ENCODE measurements around the gene GMDS. TPM values are rescaled to one million over a fixed set of nuclear protein-coding genes. Genes with fewer than 3 reads are reported as not detected.

GMDS gene
- total RNA-seq, 1 experiment from 2014 or later: 35.0 TPM

DNA sequence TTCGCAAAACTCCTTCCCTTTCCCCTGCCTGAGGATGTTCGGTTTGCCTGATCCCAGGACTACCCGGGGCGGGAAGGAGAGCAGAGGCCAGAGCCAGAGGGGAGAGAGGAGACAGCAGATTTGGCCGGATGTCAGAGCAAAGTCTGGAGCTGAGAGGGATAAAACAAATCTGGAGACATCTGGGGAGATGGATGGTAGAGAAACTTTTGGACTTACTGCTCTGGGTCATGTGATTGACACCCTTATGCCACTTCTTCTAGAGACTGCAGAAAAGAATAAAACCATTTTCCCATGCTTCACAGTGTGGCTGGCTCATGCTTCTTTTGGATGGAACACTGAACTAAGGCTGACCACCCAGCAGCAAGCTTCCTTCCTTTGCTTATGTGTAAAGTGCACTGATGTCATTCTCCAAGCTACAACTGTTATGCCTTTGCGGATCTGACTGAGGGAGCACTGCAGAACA lies 461.0 kb downstream of the GMDS start:
- ATAC-seq (no peak), DNase-seq (ENCODE audit: low spot score) (no peak)
- Mint-ChIP-seq H3K27ac (no peak overlapping the region), H3K4me1 (peaks cover 4% of the 10 kb centered on the region), H3K9me3 (no peaks in the 10 kb centered on the region), H3K4me3 (no peak overlapping the region), H3K36me3 (no peaks in the 10 kb centered on the region), H3K27me3 (ENCODE audit: low read depth) (no peaks in the 10 kb centered on the region)
- TF ChIP-seq, protein P1, sequence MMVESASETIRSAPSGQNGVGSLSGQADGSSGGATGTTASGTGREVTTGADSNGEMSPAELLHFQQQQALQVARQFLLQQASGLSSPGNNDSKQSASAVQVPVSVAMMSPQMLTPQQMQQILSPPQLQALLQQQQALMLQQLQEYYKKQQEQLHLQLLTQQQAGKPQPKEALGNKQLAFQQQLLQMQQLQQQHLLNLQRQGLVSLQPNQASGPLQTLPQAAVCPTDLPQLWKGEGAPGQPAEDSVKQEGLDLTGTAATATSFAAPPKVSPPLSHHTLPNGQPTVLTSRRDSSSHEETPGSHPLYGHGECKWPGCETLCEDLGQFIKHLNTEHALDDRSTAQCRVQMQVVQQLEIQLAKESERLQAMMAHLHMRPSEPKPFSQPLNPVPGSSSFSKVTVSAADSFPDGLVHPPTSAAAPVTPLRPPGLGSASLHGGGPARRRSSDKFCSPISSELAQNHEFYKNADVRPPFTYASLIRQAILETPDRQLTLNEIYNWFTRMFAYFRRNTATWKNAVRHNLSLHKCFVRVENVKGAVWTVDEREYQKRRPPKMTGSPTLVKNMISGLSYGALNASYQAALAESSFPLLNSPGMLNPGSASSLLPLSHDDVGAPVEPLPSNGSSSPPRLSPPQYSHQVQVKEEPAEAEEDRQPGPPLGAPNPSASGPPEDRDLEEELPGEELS (CRISPR knock-in tag; IDR thresholded peaks at IDR 0.05): no peak
- TF ChIP-seq, protein P2, sequence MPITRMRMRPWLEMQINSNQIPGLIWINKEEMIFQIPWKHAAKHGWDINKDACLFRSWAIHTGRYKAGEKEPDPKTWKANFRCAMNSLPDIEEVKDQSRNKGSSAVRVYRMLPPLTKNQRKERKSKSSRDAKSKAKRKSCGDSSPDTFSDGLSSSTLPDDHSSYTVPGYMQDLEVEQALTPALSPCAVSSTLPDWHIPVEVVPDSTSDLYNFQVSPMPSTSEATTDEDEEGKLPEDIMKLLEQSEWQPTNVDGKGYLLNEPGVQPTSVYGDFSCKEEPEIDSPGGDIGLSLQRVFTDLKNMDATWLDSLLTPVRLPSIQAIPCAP (CRISPR knock-in tag; IDR thresholded peaks at IDR 0.05): no peak
- TF ChIP-seq, protein P3, sequence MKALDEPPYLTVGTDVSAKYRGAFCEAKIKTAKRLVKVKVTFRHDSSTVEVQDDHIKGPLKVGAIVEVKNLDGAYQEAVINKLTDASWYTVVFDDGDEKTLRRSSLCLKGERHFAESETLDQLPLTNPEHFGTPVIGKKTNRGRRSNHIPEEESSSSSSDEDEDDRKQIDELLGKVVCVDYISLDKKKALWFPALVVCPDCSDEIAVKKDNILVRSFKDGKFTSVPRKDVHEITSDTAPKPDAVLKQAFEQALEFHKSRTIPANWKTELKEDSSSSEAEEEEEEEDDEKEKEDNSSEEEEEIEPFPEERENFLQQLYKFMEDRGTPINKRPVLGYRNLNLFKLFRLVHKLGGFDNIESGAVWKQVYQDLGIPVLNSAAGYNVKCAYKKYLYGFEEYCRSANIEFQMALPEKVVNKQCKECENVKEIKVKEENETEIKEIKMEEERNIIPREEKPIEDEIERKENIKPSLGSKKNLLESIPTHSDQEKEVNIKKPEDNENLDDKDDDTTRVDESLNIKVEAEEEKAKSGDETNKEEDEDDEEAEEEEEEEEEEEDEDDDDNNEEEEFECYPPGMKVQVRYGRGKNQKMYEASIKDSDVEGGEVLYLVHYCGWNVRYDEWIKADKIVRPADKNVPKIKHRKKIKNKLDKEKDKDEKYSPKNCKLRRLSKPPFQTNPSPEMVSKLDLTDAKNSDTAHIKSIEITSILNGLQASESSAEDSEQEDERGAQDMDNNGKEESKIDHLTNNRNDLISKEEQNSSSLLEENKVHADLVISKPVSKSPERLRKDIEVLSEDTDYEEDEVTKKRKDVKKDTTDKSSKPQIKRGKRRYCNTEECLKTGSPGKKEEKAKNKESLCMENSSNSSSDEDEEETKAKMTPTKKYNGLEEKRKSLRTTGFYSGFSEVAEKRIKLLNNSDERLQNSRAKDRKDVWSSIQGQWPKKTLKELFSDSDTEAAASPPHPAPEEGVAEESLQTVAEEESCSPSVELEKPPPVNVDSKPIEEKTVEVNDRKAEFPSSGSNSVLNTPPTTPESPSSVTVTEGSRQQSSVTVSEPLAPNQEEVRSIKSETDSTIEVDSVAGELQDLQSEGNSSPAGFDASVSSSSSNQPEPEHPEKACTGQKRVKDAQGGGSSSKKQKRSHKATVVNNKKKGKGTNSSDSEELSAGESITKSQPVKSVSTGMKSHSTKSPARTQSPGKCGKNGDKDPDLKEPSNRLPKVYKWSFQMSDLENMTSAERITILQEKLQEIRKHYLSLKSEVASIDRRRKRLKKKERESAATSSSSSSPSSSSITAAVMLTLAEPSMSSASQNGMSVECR (CRISPR knock-in tag; IDR thresholded peaks at IDR 0.05; ENCODE audit: borderline replicate concordance): no peak
- no peak for TF ChIP-seq FOXP1 (CRISPR knock-in tag; IDR thresholded peaks at IDR 0.05; ENCODE audit: borderline replicate concordance)
- TF ChIP-seq ZNF121 (CRISPR knock-in tag; IDR thresholded peaks at IDR 0.05): no peak
- TF ChIP-seq E2F4 (CRISPR knock-in tag; IDR thresholded peaks at IDR 0.05; ENCODE audit: borderline replicate concordance, low read depth): no peak
- TF ChIP-seq USF1 (CRISPR knock-in tag; IDR thresholded peaks at IDR 0.05): no peak
- TF ChIP-seq, protein P4, sequence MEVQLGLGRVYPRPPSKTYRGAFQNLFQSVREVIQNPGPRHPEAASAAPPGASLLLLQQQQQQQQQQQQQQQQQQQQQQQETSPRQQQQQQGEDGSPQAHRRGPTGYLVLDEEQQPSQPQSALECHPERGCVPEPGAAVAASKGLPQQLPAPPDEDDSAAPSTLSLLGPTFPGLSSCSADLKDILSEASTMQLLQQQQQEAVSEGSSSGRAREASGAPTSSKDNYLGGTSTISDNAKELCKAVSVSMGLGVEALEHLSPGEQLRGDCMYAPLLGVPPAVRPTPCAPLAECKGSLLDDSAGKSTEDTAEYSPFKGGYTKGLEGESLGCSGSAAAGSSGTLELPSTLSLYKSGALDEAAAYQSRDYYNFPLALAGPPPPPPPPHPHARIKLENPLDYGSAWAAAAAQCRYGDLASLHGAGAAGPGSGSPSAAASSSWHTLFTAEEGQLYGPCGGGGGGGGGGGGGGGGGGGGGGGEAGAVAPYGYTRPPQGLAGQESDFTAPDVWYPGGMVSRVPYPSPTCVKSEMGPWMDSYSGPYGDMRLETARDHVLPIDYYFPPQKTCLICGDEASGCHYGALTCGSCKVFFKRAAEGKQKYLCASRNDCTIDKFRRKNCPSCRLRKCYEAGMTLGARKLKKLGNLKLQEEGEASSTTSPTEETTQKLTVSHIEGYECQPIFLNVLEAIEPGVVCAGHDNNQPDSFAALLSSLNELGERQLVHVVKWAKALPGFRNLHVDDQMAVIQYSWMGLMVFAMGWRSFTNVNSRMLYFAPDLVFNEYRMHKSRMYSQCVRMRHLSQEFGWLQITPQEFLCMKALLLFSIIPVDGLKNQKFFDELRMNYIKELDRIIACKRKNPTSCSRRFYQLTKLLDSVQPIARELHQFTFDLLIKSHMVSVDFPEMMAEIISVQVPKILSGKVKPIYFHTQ (CRISPR knock-in tag; IDR thresholded peaks at IDR 0.05): no peak
- no peak for TF ChIP-seq GABPB1 (CRISPR knock-in tag; IDR thresholded peaks at IDR 0.05)
- no peak for TF ChIP-seq MAX (CRISPR knock-in tag; IDR thresholded peaks at IDR 0.05)
- TF ChIP-seq NFATC4 (CRISPR knock-in tag; IDR thresholded peaks at IDR 0.05): no peak
- TF ChIP-seq OVOL2 (CRISPR knock-in tag; IDR thresholded peaks at IDR 0.05; ENCODE audit: borderline replicate concordance): no peak
- ChIA-PET CTCF (no interaction called here), POLR2A (interaction anchor here (1.1 kb wide), 1 partner anchor 26 kb away, joined by 3 read pairs; no protein-coding TSS in a partner anchor)

DNA sequence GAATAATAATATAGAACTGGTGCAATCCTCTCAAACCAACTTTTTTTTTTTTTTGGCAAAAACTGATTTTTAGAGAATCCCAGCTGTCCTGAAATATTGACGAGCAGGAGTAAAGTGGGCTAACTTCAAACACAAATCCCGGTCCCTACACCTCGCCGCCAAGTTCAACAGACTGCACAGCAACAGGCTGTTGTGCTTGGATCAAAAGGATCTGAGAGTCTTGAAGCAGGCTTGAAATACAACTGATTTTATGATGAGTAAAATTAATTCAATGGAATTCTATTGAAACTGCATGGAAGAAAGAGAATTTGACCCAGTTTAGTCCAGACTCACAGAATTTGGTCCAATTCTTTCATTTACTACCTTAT lies 463.6 kb downstream of the GMDS start:
- DNase-seq (ENCODE audit: low spot score): no peak
- ChIA-PET POLR2A (no interaction called here), CTCF (no interaction called here)
- TF ChIP-seq, protein P5, sequence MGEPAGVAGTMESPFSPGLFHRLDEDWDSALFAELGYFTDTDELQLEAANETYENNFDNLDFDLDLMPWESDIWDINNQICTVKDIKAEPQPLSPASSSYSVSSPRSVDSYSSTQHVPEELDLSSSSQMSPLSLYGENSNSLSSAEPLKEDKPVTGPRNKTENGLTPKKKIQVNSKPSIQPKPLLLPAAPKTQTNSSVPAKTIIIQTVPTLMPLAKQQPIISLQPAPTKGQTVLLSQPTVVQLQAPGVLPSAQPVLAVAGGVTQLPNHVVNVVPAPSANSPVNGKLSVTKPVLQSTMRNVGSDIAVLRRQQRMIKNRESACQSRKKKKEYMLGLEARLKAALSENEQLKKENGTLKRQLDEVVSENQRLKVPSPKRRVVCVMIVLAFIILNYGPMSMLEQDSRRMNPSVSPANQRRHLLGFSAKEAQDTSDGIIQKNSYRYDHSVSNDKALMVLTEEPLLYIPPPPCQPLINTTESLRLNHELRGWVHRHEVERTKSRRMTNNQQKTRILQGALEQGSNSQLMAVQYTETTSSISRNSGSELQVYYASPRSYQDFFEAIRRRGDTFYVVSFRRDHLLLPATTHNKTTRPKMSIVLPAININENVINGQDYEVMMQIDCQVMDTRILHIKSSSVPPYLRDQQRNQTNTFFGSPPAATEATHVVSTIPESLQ (CRISPR knock-in tag; IDR thresholded peaks at IDR 0.05): no peak
- H3K9me3 Mint-ChIP-seq: no peaks in the 10 kb centered on the region
- H3K4me3 Mint-ChIP-seq: no peak overlapping the region
- no peak for ATAC-seq
- H3K4me1 Mint-ChIP-seq: peaks cover 9% of the 10 kb centered on the region
- no peaks in the 10 kb centered on the region for H3K36me3 Mint-ChIP-seq
- H3K27ac Mint-ChIP-seq: no peak overlapping the region
- H3K27me3 Mint-ChIP-seq (ENCODE audit: low read depth): no peaks in the 10 kb centered on the region

Measured in WTC11 (cell line).